Stimulated activated naive CD4-positive, alpha-beta T cell treated with Interleukin-2 at 50 U/mL for 16 hours (primary cell): ENCODE measurements around the gene EPM2A.
"Not testable (repeated sequence)": the region's sequence is repeated elsewhere in the genome, so short reads cannot be mapped to it uniquely, and the experiment has no call there.

ENCODE experiments used
- DNase-seq: peaks from one replicate; lab custom pipeline; 2025; lab: John Stamatoyannopoulos, UW

The EPM2A gene

DNA sequence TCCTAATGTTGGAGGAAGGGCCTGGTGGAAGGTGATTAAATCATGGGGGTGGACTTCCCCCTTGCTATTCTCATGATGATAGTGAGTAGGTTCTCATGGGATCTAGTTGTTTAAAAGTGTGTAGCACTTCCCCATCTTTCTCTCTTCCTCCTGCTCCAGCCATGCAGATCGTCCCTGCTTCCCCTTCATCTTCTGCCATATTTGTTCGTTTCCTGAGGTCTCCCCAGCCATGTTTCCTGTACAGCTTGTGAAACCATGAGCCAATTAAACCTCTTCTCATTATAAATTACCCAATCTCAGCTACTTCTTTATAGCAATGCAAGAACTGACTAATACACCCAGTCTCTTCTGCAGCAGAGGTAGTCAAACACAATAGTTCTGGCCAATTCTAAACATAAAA is 5.4 kb downstream of the EPM2A start:
- no peak for DNase-seq

DNA sequence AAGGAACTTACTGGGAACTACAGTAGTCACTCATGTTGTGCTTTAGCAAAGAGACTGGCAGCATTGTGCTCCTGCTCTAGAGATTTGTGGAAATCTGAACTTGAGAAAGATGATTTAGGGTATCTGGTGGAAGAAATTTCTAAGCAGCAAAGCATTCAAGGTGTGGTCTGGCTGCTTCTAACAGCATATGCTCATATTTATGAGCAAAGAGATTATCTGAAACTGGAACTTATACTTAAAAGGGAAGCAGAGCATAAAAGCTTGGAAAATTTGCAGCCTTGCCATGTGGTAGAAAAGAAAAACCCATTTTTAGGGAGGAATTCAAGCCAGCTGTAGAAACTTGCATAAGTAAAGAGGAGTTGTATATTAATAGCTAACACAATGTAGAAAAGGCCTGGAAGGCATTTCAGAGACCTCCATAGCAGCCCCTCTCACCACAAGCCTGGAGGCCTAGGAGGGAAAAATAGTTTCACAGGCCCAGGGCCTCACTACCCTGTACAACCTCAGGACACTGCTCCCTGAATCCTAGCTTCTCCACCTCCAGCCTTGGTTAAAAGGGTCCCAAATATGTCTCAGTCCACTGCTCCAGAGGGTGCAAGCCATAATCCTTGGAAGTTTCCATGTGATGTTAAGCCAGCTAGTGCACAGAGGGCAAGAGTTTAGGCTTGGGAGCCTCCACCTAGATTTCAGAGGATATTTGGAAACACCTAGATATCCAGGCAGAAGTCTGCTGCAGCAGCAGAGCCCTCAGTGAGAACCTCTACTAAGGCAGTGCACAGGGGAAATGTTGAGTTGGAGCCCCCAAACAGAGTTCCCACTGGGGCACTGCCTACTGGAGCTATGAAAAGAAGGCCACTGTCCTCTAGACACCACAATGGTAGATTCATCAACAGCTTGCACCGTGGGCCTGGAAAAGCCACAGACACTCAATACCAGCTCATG is 6.6 kb downstream of the EPM2A start:
- no peak for DNase-seq

DNA sequence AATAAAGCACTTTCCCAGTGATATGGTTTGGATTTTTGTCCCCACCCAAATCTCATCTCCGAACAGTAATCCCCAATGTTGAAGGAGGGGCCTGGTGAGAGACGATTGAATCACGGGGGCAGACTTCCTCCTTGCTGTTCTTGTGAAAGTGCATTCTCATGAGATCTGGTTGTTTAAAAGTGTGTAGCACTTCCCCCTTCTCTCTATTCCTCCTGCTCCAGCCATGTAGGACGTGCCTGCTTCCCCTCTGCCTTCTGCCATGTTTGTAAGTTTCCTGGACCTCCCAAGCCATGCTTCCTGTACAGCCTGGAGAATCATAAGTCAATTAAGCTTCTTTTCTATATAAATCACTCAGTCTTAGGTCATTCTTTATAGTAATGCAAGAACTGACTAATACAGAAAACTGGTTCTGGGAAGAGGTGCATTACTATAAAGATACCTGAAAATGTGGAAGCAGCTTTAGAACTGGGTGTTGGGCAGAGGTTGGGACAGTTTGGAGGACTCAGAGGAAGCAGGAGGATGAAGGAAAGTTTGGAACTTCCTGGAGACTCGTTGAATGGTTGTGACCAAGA is 7.4 kb downstream of the EPM2A start:
- no peak for DNase-seq

DNA sequence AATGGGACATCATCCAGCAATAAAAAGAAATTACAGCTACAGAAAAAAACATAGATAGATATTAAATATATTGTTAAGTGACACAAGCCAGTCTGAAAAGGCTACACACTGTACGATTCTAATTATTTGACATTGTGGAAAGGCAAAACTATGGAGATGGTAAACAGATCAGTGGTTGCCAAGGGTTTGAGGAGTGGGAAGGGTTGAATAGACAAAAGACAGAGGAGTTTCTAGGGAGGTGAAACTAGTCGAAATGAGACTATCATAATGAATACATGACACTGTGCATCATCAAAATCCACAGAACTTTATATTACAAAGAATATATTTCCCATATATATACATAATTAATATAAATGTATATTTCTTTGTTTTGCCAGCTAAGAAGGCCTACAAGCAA is 9.8 kb downstream of the EPM2A start:
- no peak for DNase-seq

DNA sequence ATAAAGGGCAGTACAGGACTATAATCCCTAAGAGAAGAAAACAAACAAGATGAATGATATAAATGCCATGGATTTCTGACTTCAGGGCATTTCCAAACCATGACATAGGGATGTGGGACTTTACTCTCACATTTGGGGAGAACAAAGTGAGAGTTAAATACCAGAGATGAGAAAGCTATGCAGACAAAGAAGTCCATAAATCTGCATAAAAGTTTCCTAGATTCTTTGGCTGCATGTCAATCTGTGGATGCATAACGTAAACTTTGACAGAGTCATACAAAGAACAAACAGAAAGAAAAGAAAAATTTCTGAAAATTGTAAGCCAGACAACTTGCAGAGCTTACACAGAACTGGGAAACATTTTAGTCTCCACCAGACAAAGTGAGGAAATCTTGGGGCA is 11.7 kb downstream of the EPM2A start:
- no peak for DNase-seq

DNA sequence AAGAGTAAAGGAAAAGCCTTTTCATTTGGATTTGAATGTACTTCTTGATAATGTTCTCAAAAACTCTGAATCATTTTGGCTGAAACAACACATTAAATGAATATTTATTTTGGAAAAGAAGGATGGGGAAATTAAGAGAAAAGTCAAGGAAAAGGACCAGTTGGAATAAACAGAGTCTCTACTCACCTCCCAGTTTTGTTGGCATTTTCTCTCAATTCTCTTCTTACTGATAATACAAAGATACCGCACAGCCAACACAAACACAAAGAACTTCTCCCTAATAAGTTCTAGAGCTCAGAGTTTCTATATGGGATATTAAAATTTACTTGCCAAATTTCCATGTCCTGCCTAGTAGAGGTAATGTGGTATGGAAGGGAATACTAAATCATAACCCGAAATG is 13.1 kb downstream of the EPM2A start:
- no peak for DNase-seq

DNA sequence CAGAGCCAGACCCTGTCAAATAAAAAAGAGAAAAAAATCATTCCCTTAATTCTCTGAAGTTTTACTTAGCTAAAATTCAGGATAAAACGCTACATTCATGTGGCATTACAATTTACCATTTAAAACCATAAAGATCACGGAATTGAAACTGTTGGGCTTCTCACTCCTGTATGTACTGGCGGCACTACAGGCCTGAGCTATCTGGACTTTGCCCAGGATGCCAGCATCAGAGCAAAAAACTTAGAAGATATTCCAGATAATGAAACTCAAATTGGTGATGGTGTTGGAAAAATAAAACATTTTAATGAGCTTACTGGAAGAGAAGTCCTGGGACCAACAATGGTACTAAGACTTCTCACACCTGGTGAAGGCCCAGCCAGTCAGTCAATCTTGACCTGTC is 14.2 kb downstream of the EPM2A start:
- DNase-seq, result no peak

DNA sequence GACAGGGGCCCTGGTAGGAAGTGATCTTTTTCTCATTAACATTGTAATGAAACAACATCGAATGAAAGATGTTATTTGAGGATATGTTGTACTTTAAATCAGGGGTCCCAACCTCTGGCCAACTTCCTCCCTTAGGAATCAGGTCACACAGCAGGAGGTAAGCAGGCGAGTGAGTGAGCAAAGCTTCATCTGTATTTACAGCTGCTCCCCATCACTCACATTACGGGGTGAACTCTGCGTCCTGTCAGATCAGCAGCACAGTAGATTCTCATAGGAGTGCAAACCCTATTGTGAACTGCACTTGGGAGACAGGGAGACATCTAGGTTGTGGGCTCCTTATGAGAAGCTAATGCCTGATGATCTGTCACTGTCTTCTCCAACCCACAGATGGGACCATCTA is 19.9 kb downstream of the EPM2A start:
- DNase-seq, result no peak

DNA sequence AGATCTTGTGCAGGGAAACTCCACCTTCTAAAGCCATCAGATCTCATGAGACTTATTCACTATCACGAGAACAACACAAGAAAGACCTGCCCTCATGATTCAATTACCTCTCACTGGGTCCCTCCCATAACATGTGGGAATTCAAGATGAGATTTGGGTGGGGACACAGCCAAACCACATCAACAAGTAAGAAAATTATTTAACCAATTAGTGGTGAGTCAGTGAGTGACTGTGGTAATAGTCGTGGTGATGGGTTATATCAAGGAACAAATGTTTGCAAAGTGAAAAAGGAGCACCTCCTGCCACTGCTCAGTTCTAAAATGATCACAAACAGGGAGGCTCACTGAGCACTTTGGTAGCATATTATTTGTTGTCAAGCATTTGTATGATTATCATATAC is 20.6 kb downstream of the EPM2A start:
- DNase-seq, result no peak

DNA sequence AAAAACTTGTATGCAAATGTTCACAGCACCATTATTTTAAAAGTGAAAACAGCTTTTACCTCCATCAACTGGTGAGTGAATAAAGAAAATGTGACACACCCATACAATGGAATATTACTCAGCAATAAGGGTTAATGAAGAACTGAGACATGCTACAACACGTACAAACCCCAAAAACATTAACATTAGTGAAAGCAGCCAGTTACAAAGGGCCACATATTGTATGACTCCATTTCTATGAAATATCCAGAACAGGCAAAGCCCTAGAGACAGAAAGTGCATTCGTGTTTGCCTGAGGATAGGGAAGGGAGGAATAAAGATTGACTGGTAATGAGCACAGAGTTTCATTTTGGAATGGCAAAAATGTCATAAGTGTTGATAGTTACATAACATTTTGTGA is 21.5 kb downstream of the EPM2A start:
- no peak for DNase-seq

DNA sequence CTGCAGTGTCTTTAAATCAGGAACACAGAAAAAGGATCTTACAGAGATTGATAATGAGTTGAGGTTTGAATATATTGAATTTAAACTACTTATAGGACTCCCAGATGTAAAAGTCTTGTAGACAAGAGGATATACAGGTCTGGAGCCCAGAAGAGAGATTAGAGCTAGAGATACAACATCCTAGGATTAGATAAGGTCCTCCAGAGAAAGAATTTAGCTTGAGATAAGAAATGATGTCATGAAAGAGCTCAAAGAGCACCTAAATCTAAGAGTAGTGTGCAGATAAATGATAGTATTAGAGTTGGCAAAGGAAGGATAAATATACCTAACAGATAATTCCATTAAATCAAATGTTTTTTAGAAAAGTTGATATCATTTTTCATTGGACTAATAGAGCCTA is 23.9 kb downstream of the EPM2A start:
- DNase-seq, result no peak

DNA sequence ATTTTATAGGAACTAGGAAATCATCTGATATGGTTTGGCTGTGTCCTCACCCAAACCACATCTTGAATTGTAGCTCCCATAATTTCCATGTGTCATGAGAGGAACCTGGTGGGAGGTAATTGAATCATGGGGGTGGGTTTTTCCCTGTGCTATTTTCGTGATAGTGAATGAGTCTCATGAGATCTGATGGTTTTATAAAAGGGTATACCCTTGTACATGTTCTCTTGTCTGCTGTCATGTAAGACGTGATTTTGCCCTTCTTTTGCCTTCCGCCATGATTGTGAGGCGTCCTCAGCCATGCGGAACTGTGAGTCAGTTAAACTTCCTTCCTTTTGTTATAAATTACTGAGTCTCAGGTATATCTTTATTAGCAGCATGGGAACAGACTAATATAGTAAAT is 27.9 kb downstream of the EPM2A start:
- no peak for DNase-seq

DNA sequence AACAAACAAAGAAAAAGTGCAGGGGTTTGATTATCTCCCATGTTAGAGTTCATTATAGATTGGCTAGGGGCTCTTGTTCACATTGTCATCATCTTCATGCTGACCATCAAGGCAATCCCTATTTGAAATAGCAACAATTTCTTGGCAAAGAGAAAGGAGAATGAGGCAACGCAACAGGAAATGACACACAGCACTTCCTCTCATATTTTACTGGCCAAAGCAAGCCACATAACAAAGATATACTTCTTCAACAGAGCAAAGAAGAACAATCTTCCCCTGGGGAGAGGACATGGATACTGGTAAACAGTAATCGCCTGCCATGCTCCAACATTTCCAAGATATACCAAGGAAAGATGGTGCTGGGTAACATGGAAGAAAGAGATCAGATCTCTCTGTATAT is 29.8 kb downstream of the EPM2A start:
- DNase-seq, result no peak

DNA sequence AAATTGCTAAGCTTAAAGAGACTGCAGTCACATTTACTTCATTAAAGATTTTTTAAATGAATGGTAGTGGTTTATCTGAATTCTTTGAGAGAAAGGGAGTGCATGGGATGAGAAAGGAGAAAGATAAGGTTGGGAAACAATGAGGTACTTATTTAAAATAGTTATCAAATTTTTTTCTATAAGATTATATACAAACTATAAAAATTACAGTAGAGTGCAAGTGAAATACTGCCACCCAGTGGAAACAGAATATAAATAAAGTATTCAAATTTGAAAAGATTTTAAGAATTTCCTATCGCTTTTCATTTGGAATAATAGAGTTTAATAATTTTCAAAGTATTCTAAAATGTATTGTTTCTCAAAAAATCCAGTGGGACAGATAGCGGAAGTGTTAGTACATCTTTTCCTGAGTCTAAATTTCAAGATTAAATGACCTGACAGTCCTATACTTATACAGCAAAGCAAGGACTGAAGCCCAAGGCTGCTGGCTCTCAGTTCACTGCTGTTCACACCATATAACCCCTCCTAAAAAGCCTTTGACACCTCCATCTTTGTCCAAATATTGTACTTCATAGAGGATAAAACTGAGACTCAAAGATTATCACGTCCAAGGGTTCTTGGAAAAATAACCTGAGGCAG is 31.1 kb downstream of the EPM2A start:
- no peak for DNase-seq

DNA sequence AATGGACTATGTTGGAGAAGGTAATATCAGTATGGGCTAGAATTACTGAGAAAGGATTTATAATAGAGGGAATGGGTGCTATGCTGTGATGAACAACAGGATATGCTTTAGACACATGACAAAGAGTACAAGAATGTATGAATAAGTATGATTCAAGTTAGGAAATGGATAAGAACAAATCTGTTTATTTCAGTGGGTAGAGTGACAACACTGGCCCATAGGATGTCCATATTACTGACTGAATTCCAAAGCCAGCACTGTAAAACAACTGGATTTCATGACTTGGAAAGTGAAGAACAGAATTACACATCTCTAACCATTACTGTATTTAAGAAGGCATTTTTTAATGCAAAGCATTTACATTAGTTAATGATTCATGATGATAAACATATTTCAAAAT is 35.9 kb downstream of the EPM2A start:
- no peak for DNase-seq

DNA sequence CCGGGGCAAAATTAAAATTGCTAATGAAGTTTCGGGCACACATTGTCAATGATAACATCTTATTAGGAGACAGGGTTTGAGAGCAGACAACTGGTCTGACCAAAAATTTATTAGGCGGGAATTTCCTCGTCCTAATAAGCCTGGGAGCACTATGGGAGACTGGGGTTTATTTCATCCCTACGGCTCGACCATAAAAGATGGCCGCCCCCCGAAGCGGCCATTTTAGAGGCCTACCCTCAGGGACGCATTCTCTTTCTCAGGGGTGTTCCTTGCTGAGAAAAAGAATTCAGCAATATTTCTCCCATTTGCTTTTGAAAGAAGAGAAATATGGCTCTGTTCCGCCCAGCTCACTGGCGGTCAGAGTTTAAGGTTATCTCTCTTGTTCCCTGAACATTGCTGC is 37.9 kb downstream of the EPM2A start:
- not testable (repeated sequence) for DNase-seq

DNA sequence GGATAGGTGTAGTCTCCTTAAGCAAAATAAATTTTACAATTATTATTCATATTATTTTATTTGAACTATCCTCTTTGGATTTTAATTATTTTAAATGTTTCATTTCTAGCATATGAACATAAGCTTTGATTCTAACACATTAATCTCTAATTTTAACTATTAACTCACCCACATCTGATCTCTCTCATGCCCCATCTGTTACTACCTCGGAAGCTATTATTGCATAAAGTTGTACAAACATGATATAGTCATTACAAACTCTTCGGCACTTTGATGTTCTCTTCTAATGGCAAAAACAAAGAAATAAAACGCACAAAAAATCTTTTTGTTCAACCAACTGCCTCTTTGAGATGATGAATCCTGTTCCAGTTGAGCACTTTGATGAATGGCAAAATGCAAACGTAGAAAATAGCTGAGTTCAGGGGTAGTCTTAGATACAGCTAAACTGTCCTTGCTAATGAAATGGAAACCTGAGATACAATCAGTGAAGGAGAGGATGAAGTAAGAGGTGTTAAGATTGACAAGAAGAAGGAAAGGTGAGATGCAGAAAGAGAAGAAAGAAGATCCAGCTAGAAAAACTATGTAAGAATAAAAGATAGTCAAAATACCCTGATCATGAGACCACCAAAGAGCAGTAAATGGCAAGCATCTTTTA is 41.1 kb downstream of the EPM2A start:
- no peak for DNase-seq

DNA sequence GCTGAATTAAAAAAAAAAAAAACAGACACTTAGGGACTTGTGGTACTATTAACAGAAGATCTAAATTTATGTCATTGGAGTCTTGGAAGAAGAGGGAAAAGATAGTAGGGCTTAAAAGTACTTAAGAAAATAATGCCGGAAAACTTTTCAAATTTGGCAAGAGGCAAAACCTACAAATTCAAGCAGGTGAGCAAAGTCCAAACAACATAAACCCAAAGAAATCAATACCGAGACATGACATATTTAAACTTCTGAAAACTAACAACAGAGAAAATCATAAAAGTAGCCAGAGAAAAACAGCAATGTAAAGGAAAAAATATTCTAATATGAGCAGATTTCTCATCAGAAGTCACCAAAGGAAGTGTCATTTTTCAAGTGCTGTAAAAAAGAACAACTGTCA is 44.4 kb downstream of the EPM2A start:
- DNase-seq, result no peak

DNA sequence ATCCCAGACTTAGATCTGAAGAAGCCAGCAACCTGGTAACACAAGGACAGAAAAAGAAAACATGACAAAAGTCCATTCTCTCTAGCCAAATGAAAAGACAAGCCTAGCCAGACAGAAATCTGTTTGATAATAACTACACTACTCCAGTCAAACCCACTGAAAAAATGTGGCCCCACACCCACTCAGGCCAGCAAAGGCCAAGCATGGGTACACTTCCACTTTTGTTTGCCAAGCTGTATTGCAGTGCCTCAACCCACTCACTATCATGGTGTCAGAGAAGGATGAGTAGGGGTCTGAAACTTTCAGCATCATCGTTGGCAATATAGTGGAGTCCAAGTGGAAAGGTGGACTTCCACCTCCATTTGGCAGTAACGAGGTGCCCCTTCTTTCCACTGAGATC is 45.8 kb downstream of the EPM2A start:
- no peak for DNase-seq

DNA sequence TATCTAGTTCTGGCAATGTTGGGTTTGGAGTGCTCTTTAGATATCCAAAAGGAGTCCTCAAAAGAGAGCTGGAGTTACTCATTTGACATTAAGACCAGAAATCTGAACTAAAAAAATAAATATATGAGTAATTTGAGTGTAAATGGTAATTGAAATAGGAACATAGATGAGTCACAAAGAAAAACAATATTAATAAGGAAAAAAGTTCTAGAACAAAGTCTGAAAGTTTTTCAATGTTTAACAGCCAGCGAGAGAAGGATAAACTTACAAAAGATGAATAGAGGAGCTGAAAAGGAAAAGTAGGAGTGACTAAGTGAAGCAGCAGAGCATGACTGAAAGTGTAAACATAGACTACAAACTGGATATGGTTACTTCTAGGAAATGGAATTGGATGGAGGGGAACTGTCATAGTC is 46.8 kb downstream of the EPM2A start:
- no peak for DNase-seq

DNA sequence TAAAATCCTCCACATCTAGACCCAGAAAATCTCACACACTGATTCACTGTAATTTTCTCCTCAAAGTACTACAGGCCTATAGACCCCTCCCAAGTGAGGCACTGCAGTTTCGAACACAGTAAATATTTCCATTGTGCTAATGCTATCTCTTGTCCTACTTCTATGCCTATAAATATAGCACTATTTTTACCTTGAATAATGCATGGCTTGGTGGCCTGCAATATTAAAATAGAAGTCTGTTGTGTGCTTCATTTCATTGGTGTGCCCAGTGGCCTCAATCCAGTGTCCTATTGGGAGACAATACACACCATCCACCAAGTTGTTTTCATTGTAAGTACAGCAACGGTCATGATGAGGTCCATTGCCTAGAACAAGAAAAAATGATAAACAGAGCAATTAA is 49.4 kb downstream of the EPM2A start:
- DNase-seq, result no peak

DNA sequence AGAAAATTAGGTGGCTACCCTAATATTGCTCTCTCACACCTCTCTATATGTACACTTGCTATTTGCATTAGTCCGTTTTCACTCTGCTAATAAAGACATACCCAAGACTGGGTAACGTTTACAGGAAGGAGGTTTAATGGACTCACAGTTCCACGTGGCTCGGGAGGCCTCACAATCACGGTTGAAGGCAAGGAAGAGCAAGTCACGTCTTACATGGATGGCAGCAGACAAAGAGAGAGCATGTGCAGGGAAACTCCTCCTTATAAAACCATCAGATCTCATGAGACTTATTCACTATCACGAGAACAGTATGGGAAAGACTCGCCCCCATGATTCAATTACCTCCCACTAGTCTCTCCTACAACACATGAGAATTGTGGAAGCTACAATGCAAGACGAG is 53.4 kb downstream of the EPM2A start:
- no peak for DNase-seq

DNA sequence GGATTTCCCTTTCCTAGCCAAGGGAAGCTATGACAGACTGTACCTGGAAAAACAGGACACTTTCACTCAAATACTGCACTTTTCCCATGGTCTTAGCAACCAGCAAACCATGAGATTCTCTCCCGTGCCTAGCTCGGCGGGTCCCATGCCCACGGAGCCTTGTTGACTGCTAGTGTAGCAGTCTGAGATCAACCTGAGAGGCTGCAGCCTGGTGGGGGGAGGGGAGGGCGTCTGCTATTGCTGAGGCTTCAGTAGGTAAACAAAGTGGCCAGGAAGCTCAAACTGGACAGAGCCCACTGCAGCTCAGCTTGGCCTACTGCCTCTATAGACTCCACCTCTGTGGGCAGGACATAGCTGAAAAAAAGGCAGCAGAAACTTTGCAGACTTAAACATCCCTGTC is 61.8 kb downstream of the EPM2A start:
- no peak for DNase-seq
